GM18520 (cell line): Measurements from ENCODE around the gene AARS2.

ENCODE experiments used
- ATAC-seq: cut with Tn5 transposase; IDR thresholded peaks from one replicate; pipeline ENCODE4 v1.9.1; 2021; ENCODE audit not compliant: unreplicated experiment

The AARS2 gene

GRCh38 chr6:44301782-44302564 lies 11.2 kb downstream of the AARS2 start:
- no peak for ATAC-seq

- ATAC-seq = no peak
Observed at GRCh38 chr6:44301106-44301505, 12.0 kb downstream of the AARS2 start.

GRCh38 chr6:44300292-44300823 lies 12.8 kb downstream of the AARS2 start:
- ATAC-seq = no peak

- ATAC-seq = no peak
Observed at GRCh38 chr6:44298864-44299263, 14.3 kb downstream of the AARS2 start.

GRCh38 chr6:44298055-44298803 lies 14.9 kb downstream of the AARS2 start:
- no peak for ATAC-seq

- no peak for ATAC-seq
Observed at GRCh38 chr6:44297063-44298038, 15.8 kb downstream of the AARS2 start.

- no peak for ATAC-seq
Observed at GRCh38 chr6:44294832-44295791, 18.0 kb downstream of the AARS2 start.

- no peak for ATAC-seq
Observed at GRCh38 chr6:44292661-44293365, 20.3 kb downstream of the AARS2 start.

- ATAC-seq = no peak
Observed at GRCh38 chr6:44291841-44292240, 21.3 kb downstream of the AARS2 start.

GRCh38 chr6:44289726-44290260 lies 23.4 kb downstream of the AARS2 start:
- ATAC-seq = no peak

- no peak for ATAC-seq
Observed at GRCh38 chr6:44286747-44287146, 26.4 kb downstream of the AARS2 start.

GRCh38 chr6:44286285-44286565 lies 26.9 kb downstream of the AARS2 start:
- no peak for ATAC-seq

- no peak for ATAC-seq
Observed at GRCh38 chr6:44285552-44286284, 27.4 kb downstream of the AARS2 start.

GRCh38 chr6:44284867-44285266 lies 28.3 kb downstream of the AARS2 start:
- no peak for ATAC-seq

GRCh38 chr6:44284121-44284520 lies 29.0 kb downstream of the AARS2 start:
- no peak for ATAC-seq

GRCh38 chr6:44278774-44279697 lies 34.1 kb downstream of the AARS2 start:
- no peak for ATAC-seq

GRCh38 chr6:44278315-44278714 lies 34.8 kb downstream of the AARS2 start:
- ATAC-seq = no peak
